ENCODE data around the gene FBXO39. TPM values are rescaled to one million over a fixed set of nuclear protein-coding genes. Genes with fewer than 3 reads are reported as not detected.
A peak's percentile ranks its signal among the peaks of the same experiment; 100 is the strongest.
"Not testable (repeated sequence)": the region's sequence is repeated elsewhere in the genome, so short reads cannot be mapped to it uniquely, and the experiment has no call there.

Gene FBXO39
- total RNA-seq, 1 experiment from 2014 or later = not detected

DNA sequence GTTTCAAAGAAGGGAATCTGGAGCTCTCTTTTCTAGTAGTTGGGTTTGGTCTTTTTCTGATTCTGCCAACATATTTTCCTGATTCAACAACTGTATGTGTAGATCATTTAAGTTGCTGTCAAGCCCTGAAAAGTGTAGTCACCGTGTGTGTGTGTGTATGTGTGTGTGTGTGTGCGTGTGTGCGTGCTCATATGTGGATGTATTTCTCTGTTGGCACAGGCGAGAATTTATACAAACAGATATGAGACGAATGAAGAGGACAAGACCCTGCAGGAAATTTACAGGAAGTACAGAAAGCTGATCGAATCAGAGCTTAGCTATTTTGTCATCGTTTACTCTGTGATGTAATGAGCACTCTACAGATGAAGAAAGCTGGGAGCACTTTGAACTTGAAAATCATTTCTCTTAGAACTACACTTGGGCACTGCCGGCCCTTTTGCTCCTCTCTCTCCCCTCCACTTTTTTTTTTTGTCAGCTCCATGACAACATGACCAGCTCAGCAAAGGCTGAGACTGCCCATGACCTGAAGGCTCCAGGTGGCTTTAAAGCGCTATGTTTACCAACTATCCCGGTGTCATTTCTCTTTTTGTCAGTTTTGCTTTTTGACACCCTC, 11.2 kb downstream of the FBXO39 start:
- DNase-seq (ENCODE audit: extremely low read depth, low read depth) = no peak

DNA sequence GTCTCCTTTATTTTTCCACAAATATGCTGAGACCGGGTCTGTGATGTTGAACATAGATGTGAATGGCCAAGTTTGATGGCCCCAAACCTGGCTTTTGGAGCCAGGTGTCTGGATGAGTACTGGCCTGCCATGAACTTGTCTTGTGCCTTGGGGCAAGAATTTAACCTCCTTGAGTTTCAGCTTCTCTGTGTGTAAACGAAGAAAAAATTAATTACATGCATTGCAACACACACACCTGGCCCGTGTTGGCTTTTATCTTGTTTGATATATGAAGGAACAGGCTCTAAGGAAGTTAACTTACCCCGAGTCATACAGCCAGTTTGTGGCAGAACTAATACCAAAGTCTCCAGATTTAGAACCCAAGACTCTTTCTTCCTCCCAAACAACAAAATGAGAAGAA, 13.1 kb downstream of the FBXO39 start:
- DNase-seq (ENCODE audit: extremely low read depth, low read depth) = no peak

GRCh38 chr17:6793748-6794493, 17.9 kb downstream of the FBXO39 start:
- DNase-seq (ENCODE audit: extremely low read depth, low read depth) = no peak

GRCh38 chr17:6796017-6796886, 20.2 kb downstream of the FBXO39 start:
- DNase-seq (ENCODE audit: extremely low read depth, low read depth) = no peak

DNA sequence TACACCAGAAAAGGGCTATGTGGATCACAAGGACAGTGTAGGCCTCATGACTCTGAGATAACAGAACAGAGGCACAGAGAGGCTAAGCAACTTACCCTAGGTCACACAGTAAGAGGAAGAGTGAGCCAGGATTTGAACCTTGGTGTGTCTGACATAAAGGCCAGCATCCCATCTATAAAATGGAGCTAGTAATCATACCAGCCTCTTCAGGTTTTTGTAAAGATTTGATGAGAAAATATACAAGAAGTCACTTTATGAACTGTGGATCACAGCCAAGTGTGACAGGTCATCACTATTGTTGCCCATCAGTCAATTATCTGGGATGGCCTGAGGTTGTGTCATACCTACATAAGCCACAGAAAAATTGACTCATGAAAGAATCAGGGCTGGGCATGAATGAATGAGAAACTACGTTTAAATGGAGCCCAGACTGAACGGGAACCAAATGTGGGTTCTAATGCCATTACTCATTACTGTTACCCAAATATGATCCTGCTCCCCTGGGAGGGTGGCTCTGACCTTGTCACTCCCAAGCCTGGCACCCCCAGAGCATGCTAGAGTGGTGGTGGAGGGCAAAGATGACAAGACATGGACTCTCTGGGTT, 21.0 kb downstream of the FBXO39 start:
- DNase-seq (ENCODE audit: extremely low read depth, low read depth) = no peak

- no peak for DNase-seq (ENCODE audit: extremely low read depth, low read depth)
These were observed 21.8 kb downstream of the FBXO39 start for GRCh38 chr17:6797718-6798351.

DNA sequence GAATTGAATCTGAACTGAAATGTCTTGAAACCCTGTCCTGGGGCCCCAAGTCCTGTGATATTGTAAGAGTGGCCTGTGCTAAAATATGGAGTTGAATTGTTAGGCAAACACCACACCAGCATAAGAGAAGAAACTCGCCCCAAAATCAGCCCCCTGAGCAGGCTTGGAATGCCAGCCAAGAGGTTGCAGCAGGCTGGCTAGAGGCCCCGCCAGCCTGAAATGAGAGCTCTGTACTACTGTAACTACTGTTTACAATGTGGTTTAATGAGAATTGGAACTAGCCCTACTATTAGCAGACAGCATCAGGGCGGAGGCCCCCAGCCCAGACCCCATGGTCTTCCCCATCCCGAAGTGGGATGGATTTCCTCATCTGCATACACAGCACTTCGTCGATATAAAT, 23.7 kb downstream of the FBXO39 start:
- no peak for DNase-seq (ENCODE audit: extremely low read depth, low read depth)

- DNase-seq (ENCODE audit: extremely low read depth, low read depth) = no peak
These were observed 24.5 kb downstream of the FBXO39 start for GRCh38 chr17:6800422-6801027.

DNA sequence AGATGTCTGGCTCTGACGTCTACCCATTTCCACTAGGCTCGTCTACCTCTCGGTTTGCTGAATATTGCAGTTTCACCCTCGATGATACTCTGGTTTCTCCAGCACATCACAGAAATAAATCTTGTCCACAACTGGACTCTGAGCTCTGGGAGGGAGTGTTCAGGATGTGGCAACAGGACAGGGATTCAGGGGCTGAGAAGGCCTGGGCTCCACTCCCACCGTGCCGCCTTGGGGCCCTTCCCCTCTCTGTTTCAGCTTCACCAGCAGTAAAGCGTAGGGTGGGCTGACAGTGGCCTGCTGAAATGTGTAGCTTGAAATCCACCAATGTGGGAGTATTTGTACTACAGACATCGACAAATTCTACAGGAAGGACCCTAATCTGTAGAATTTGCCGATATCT, 35.5 kb downstream of the FBXO39 start:
- no peak for DNase-seq (ENCODE audit: extremely low read depth, low read depth)

GRCh38 chr17:6812295-6812694, 36.3 kb downstream of the FBXO39 start:
- no peak for DNase-seq (ENCODE audit: extremely low read depth, low read depth)

GRCh38 chr17:6815775-6816174, 39.8 kb downstream of the FBXO39 start:
- DNase-seq (ENCODE audit: extremely low read depth, low read depth) = no peak

GRCh38 chr17:6816368-6816767, 40.4 kb downstream of the FBXO39 start:
- DNase-seq (ENCODE audit: extremely low read depth, low read depth) = not testable (repeated sequence)

DNA sequence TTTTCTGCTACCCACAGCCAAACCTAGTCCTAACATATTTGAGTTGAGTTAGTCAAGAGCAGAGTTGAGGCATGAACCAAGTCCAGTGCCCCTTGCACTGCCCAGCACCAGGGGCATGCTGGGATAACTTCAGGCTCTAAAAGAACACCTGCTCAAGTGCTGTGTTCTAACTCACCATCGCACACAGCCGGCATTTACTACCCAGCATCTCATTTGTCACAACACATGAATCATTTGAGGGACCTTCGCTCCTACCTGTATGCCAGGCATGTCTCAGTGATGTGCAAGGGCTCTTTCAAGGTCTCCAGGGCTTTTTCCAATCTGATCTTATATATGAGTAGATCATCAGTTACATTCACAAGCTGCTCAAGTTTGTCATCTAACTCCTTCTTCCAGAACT, 42.9 kb downstream of the FBXO39 start:
- no peak for DNase-seq (ENCODE audit: extremely low read depth, low read depth)

- no peak for DNase-seq (ENCODE audit: extremely low read depth, low read depth)
These were observed 47.0 kb downstream of the FBXO39 start for GRCh38 chr17:6823011-6823442.

- DNase-seq (ENCODE audit: extremely low read depth, low read depth) = no peak
These were observed 54.5 kb downstream of the FBXO39 start for GRCh38 chr17:6830383-6830986.

DNA sequence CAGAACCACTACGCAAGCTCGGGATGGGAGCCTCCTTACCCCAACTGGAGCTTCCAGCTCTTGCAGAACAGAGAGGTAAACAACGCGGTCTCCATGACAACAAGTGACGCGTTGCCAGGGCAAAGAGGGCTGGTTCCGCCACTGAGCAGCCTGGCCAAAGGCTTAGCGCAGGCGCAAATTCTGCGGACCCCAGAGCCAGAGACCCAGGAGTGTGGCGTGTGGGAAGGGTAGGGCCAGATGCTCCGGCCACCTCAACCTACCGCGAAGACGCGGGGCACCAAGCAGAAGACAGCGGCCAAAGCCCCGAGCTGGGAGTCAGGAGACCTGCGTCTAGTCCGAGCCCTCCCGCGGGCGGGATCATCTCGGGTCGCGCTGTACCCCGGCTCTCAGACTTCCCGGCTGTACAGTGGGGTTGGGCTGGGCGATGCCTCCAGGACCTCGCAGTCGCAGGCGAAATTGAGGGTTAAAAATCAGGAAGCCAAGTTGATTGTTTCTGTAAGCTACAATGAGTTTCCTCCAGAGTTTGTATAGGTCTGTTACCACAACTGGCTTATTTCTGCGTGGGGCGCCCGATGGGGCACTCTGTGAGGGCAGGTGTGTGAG, 55.7 kb downstream of the FBXO39 start, which contains the start of gene TEKT1:
Gene TEKT1 (minus strand): TSS at position 69 of the 603 bp plus-strand sequence. CDS start 1,353 bp downstream, outside the sequence.
- peak; percentile 55 for DNase-seq (ENCODE audit: extremely low read depth, low read depth)
